Hepatocyte (in vitro differentiated cells): ENCODE data around the gene PHF2. TPM values are rescaled to one million over a fixed set of nuclear protein-coding genes. Genes with fewer than 3 reads are reported as not detected.

ENCODE experiments used
- DNase-seq: peaks from one replicate; pipeline ENCODE4 v3.0.0-alpha.2; 2016; ENCODE audit warnings: low spot score
- H2AFZ ChIP-seq: fragments of 200-600 bp; sonication (generic); 2 replicates; pipeline ENCODE4 v1.6.0; 2016; ENCODE audit warnings: antibody characterized with exemption, mild to moderate bottlenecking
- H3K27ac ChIP-seq: fragments of 200-600 bp; sonication (generic); 2 replicates; pipeline ENCODE4 v1.5.1; 2016; ENCODE audit warnings: mild to moderate bottlenecking
- H3K27me3 ChIP-seq: fragments of 200-600 bp; sonication (generic); 2 replicates; pipeline ENCODE4 v1.6.1; 2016
- H3K36me3 ChIP-seq: fragments of 200-600 bp; sonication (generic); replicated peaks from 2 replicates; pipeline ENCODE4 v1.5.1; 2016; ENCODE audit warnings: low read depth; ENCODE audit not compliant: insufficient read depth
- H3K4me1 ChIP-seq: fragments of 200-600 bp; sonication (generic); 2 replicates; pipeline ENCODE4 v1.5.1; 2016; ENCODE audit warnings: mild to moderate bottlenecking, moderate library complexity; ENCODE audit not compliant: insufficient read depth
- H3K4me2 ChIP-seq: fragments of 200-600 bp; sonication (generic); 2 replicates; pipeline ENCODE4 v1.6.0; 2016
- H3K4me3 ChIP-seq: fragments of 200-600 bp; sonication (generic); 2 replicates; pipeline ENCODE4 v1.5.1; 2016; ENCODE audit warnings: mild to moderate bottlenecking
- H3K79me2 ChIP-seq: fragments of 200-600 bp; sonication (generic); 2 replicates; pipeline ENCODE4 v1.6.0; 2017; ENCODE audit warnings: mild to moderate bottlenecking
- H3K9me2 ChIP-seq: fragments of 200-600 bp; sonication (generic); replicated peaks from 2 replicates; pipeline ENCODE4 v1.6.0; 2017; ENCODE audit warnings: mild to moderate bottlenecking; ENCODE audit not compliant: insufficient read depth
- H3K9me3 ChIP-seq: fragments of 200-600 bp; sonication (generic); 2 replicates; pipeline ENCODE4 v1.5.1; 2016; ENCODE audit warnings: low read depth, mild to moderate bottlenecking
- H4K20me1 ChIP-seq: fragments of 200-600 bp; sonication (generic); 2 replicates; pipeline ENCODE4 v1.6.0; 2016; ENCODE audit warnings: mild to moderate bottlenecking; ENCODE audit not compliant: insufficient read depth, poor library complexity, severe bottlenecking
- EZH2 ChIP-seq: fragments of 200-600 bp; sonication (generic); IDR thresholded peaks from 2 replicates; pipeline ENCODE4 v1.6.1; 2016; ENCODE audit warnings: antibody characterized with exemption, mild to moderate bottlenecking, borderline replicate concordance
- EZH2phosphoT487 ChIP-seq: fragments of 200-600 bp; sonication (generic); IDR thresholded peaks from one replicate; pipeline ENCODE4 v1.6.1; 2018; ENCODE audit warnings: antibody characterized with exemption, mild to moderate bottlenecking, low read depth, moderate library complexity; ENCODE audit not compliant: unreplicated experiment, severe bottlenecking
- WGBS: methylation state at CpG from one replicate; pipeline ENCODE4 v1.1.6; 2016; ENCODE audit warnings: low lambda C conversion rate; ENCODE audit errors: missing lambda C conversion rate; 5-methylcytosine and 5-hydroxymethylcytosine counted together
- polyA plus RNA-seq: library from polyadenylated mRNA; unstranded; fragments of >200 nt; fragmentation: Nextera tagmentation; extraction: Ambion mirVana; gene quantifications from 2 replicates; pipeline ENCODE4 v1.2.1, GENCODE V29; 2016
- total RNA-seq: library from RNA; depleted of rRNA; stranded (reverse); fragments of >200 nt; gene quantifications from 2 replicates; pipeline ENCODE4 v1.2.3, GENCODE V29; 2014
- TF ChIP-seq, protein P1 (sequence below): fragments of 200-600 bp; sonication (generic); IDR thresholded peaks from 2 replicates; pipeline ENCODE4 v1.5.1; 2016; ENCODE audit warnings: antibody characterized with exemption, mild to moderate bottlenecking; ENCODE audit not compliant: poor library complexity

The PHF2 gene
- total and polyA plus RNA-seq, 2 experiments from 2014 or later, result 10.5 to 19.8 TPM

DNA sequence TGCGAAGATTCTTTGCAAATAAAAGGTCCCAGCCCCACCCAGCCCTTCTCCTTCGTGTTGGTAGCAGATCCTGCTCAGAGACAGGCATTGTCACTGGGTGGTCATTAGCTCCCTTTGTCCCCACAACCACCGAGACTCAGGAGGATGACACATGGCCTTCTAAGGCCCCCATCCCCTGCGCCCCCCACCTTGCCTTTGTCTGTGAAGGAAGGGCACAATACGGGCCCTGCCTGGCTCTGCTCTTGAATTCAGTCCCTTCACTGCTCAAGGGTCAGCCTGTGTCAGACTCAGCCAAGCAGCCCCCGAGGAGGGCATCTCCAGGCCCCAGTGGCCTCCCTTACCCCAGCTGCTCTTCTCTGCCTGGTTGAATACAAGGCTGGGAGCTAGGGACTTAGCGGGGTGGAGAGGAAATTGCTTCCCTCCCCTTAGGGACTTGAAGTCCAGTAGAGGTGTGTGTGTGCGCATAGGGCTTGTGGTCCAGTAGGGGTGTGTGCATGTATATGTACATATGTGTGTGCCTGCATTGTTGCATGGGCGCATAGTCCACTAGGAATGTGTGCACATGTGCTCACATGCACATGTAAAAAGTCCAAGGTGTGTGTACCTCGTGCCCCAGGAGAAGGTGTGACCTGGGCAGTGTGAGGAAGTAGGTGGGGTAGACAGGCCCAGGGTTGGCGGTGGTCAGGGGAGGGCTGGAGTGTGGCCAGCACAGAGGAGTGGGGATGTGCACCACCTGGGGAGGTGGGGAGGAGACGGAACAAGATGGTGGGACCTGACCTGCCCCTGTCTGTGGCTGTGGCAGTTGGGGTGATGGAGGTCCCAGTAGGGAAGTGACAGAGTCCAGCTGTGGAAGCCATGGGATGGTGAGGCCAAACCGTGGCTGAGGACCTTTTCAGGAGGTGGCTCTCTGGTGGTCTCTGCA is 59.1 kb downstream of the PHF2 start:
- H3K4me3 ChIP-seq, result no peak overlapping the region
- no peak for DNase-seq
- H3K4me2 ChIP-seq, result no peak overlapping the region
- no peak overlapping the region for H2AFZ ChIP-seq
- H3K27ac ChIP-seq, result no peak overlapping the region
- H3K9me3 ChIP-seq, result peaks cover 6% of the 10 kb centered on the region
- no peaks in the 10 kb centered on the region for H3K36me3 ChIP-seq
- H3K4me1 ChIP-seq, result no peaks in the 10 kb centered on the region
- H3K27me3 ChIP-seq, result no peaks in the 10 kb centered on the region
- 88% methylated on average over 13 of the region's 13 CpGs for WGBS
- no peaks in the 10 kb centered on the region for H4K20me1 ChIP-seq
- no peaks in the 10 kb centered on the region for H3K9me2 ChIP-seq
- TF ChIP-seq EZH2phosphoT487 (no peak), EZH2 (no peak)
- TF ChIP-seq, protein P1, sequence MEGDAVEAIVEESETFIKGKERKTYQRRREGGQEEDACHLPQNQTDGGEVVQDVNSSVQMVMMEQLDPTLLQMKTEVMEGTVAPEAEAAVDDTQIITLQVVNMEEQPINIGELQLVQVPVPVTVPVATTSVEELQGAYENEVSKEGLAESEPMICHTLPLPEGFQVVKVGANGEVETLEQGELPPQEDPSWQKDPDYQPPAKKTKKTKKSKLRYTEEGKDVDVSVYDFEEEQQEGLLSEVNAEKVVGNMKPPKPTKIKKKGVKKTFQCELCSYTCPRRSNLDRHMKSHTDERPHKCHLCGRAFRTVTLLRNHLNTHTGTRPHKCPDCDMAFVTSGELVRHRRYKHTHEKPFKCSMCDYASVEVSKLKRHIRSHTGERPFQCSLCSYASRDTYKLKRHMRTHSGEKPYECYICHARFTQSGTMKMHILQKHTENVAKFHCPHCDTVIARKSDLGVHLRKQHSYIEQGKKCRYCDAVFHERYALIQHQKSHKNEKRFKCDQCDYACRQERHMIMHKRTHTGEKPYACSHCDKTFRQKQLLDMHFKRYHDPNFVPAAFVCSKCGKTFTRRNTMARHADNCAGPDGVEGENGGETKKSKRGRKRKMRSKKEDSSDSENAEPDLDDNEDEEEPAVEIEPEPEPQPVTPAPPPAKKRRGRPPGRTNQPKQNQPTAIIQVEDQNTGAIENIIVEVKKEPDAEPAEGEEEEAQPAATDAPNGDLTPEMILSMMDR, result no peak
- H3K79me2 ChIP-seq, result no peaks in the 10 kb centered on the region

DNA sequence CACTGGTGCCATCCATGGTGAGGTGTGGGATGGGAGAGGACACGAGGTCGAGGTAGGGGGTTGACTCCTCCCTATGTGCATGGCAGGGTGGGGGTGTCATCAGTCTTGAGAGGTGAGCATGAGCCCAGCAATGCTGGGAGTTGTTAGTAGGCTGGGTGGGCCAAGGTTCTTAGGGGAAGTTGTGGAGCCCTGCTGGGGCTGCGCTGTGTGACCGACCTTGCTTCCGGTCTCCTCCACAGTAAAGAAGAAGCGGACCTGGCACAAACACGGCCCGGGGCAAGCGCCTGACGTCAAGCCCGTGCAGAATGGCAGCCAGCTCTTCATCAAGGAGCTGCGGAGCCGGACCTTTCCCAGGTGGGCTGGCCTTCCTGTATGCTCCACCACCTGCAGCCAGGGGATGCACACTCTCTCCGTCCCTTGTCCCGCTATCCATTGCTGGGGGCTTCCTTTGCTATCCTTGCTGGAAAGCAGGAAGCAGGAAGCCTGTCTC is 59.8 kb downstream of the PHF2 start:
- H3K27ac ChIP-seq, result no peak overlapping the region
- H3K4me3 ChIP-seq, result no peak overlapping the region
- no peak overlapping the region for H3K4me2 ChIP-seq
- no peaks in the 10 kb centered on the region for H3K79me2 ChIP-seq
- DNase-seq, result no peak
- H3K9me3 ChIP-seq, result peaks cover 6% of the 10 kb centered on the region
- no peaks in the 10 kb centered on the region for H3K27me3 ChIP-seq
- WGBS, result 98% methylated on average over 15 of the region's 15 CpGs
- no peaks in the 10 kb centered on the region for H4K20me1 ChIP-seq
- no peaks in the 10 kb centered on the region for H3K4me1 ChIP-seq
- no peaks in the 10 kb centered on the region for H3K9me2 ChIP-seq
- no peaks in the 10 kb centered on the region for H3K36me3 ChIP-seq
- H2AFZ ChIP-seq, result no peak overlapping the region
- no peak for TF ChIP-seq EZH2phosphoT487
- no peak for TF ChIP-seq EZH2
- TF ChIP-seq, protein P1, result no peak

DNA sequence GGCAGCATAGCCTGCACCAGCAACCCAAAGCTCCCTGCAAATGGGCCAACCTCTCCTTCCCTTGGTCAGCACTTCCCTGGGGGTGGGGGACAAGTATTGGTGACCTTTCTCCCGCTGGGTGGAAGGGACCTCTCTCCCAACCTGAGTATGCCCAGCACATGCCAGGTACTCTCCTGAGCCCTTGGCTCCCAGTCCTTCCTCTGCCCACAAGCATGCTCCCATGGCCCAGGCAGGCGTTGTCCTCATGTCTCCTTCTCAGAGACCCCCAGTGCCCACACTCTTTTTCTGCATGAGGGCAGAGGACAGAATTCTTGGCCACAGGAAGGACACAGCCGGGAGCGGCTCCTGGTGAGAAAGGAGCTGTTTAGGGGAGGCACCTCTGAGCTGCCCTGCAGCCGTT is 60.3 kb downstream of the PHF2 start:
- Histone ChIP-seq H3K4me2 (no peak overlapping the region), H3K4me1 (no peaks in the 10 kb centered on the region), H3K9me3 (peaks cover 6% of the 10 kb centered on the region), H2AFZ (no peak overlapping the region), H3K27ac (no peak overlapping the region), H3K27me3 (no peaks in the 10 kb centered on the region), H3K79me2 (no peaks in the 10 kb centered on the region), H4K20me1 (no peaks in the 10 kb centered on the region), H3K9me2 (no peaks in the 10 kb centered on the region), H3K36me3 (no peaks in the 10 kb centered on the region), H3K4me3 (no peak overlapping the region)
- TF ChIP-seq EZH2phosphoT487, result no peak
- TF ChIP-seq EZH2, result no peak
- TF ChIP-seq, protein P1, result no peak
- DNase-seq, result no peak
- WGBS, result 79% methylated on average over 5 of the region's 5 CpGs
